A204.1 (cell line): ENCODE measurements around the gene UBXN2A.

Source experiments
- FAIRE-seq: peaks from 2 replicates; lab custom pipeline; 2012; peaks lifted over from hg19 to GRCh38; lab: Jason Lieb, UNC

The UBXN2A gene, protein sequence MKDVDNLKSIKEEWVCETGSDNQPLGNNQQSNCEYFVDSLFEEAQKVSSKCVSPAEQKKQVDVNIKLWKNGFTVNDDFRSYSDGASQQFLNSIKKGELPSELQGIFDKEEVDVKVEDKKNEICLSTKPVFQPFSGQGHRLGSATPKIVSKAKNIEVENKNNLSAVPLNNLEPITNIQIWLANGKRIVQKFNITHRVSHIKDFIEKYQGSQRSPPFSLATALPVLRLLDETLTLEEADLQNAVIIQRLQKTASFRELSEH

DNA sequence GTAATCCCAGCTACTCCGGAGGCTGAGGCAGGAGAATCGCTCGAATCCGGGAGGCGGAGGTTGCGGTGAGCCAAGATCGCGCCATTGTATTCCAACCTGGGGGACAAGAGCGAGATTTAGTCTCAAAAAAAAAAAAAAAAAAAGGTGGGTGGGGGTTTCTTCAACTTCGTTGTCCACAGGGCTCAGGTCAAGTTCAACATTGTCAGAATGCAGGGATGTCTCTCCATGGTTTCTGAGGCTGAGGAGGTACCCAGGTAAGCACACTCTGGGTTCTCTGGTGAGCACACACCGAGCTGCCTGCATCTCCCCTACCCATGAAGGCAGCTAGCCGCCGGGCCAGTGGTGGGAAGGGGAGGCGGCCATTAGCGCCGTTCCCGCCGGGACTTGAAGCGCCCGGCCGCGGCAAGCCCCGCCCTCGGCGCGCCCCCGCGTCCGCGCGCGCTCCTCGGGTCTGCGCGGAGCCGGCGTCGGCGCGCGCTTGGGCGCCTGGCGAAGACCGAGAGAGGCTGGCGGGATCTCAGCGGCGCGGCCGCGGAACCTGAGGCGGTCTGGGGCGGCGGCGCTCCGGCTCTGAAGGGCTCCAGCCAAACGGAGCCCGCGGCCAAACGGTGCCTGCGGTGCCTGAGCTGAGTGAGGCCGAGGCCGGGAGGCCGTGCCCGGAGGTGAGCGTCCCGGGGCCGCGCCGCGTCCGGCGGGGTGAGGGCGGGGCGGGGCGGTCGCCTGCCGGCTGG is at the start of gene UBXN2A:
Gene UBXN2A, plus strand, starts transcription at position 477 of the 731 bp plus-strand sequence. CDS start 17,852 bp downstream, outside the sequence.
- FAIRE-seq = no peak

DNA sequence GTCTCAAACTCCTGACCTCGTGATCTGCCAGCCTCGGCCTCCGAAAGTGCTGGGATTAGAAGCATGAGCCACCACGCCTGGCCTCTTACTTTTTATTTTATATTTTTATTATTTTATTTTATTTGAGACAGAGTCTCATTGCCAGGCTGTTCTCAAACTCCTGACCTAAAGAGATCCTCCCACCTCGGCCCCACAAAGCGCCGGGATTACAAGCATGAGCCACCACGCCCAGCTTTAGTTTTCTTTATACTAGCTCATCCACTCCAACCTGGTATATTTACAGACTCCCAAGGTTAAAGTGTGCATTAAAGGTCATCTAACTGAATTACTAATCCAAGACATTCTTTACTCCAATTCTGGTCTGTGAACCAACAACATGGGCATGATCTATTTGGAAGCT is 40.1 kb upstream of the UBXN2A start:
- no peak for FAIRE-seq

DNA sequence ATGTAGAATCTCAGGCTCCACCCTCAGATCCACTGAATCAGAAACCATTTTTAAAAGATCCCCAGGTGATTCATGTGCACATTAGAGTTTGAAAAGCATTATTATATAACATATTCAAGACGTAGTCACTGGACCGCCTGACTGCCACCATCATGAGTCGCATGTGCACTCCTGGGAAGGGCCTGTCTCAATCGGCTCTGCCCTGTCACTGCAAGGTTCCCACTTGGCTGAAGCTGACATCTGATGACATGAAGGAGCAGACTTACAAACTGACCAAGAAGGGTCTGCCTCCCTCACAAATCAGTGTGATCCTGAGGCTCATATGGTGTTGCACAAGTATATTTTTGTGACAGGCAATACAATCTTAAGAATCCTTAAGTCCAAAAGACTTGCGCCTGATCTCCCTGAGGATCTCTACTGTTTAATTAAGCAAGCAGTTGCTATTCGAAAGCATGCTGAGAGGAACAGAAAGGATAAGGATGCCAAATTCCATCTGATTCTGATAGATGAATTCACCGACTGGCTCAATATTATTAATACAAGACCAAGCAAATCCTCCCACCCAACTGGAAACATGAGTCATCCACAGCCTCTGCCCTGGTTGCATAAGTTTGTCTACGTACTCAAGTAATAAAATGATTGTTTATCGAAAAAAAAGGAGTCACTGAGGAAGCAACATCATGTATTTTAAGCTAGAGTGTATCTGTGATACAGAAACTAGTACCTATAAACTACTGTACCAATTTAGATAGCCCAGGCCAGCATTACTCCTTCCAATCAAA is 39.5 kb upstream of the UBXN2A start:
- no peak for FAIRE-seq

DNA sequence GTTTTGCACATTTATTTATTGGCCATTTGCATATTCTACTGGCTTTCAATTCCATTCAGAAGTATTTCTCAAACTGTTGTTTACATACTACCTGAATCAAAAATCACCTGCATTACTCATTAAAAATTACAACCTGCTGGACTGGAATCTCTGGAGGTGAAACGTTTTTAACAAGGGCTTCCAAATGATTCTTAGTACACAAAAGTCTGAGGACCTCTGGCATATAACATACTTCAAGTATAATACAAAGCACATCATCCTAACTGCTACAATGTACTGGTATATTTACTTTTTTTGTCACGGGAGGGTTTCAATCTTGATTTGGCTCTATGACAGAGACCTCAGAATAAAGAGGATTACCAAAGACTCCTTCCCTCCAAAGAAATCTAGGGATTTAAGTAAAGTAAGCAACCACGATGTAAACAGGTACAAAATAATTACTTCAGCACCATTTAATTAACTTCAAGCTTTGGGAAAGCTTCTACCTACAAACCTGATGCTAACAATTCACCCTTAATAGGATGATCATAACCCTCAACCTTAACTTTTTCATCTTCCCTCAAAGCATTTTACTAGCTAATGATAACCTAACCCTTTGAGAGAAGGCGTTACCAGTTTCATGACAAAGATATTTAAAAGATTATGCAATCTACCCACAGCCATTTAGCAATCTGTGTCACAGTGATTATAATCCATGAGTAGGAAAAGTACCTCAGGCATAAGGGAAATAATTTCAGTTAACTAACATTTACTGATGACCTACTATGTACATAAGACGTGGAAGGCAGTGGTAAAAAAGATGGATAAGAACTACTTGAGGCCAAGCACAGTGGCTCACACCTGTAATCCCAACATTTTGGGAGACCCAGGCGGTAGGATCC is 38.1 kb upstream of the UBXN2A start:
- no peak for FAIRE-seq

DNA sequence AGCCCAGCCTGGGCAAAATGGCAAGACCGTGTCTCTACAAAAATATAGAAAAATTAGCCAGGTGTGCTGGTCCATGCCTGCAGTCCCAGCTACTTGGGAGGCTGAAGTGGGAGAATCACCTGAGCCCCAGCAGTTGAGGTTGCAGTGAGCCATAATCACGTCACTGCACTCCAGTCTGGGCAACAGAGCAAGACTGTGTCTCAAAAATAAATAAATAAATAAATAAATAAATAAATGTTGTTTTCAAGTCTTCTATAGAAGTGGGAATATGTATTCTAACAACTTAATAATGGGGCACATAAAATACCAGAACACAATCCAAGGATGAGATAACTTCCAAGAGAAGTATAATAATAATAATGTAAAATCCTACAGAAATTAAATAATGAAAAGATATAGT is 37.2 kb upstream of the UBXN2A start:
- no peak for FAIRE-seq

DNA sequence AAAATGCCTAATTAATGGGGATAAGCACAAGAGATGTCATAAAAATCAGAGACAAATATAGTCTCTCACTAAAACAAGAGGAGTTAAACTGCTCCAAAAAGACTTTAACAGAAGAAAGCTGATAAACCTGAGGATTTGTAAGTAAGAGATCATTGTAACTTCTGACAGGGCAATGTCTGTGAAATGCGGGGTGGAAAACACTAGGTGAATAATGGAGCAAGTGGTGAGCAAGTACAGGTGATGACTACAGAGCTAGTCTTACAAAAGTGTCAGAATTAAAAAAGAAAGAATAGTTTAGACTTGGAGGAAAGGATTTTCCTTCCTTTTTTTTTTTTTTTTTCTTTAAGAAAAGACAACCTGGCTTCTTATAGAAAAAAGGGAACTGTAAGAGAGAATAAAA is 36.0 kb upstream of the UBXN2A start:
- FAIRE-seq = no peak

DNA sequence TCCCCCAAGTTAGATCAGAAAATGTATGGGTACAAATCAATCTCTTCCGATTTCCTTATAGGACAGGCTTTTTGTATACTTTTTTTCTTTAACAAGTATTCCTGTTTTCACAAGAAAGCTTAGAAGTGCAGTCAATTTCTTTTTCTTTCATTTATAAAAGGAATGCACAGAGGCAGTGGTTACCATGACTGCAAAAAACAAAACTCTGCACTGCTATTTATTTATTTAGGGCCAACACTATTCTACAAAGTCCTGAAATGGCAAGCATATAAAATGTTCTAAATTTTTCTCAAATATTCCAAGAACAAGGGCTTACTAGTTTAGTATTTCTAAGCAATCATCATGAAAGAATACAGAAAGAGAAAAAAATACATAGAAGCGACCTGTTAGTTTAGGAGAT is 35.6 kb upstream of the UBXN2A start:
- FAIRE-seq = no peak

DNA sequence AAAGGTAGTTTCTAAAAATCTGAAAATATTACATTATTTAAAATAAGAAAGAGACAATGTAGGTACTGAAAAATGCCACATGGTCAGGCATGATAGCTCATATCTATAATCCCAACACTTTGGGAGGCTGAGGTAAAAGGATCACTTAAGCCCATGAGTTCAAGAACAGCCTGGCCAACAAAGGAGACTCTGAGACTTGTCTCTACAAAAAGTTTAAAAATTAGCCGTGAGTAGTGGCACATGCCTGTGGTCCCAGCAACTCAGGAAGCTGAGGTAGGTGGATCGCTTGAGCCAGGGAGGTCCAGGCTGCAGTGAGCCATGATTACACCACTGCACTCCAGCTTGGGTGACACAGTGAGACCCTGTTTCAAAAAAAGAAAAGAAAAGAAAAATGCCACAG is 35.1 kb upstream of the UBXN2A start:
- no peak for FAIRE-seq

DNA sequence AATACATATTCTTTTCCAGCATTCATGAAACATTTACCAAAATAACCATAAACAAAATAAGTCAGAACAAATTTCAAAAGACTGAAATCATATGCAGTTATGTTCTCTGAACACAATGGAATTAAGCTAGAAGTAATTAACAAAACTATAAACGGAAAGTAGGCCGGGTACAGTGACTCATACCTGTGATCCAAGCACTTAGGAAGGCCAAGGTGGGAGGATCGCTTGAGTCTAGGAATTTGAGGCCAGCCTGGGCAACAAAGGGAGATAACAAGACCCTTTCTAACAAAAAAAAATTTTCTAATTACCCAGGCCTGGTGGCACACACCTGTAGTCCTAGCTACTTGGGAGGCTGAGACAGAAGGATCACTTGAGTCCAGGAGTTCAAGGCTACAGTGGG is 28.2 kb upstream of the UBXN2A start:
- FAIRE-seq = no peak

DNA sequence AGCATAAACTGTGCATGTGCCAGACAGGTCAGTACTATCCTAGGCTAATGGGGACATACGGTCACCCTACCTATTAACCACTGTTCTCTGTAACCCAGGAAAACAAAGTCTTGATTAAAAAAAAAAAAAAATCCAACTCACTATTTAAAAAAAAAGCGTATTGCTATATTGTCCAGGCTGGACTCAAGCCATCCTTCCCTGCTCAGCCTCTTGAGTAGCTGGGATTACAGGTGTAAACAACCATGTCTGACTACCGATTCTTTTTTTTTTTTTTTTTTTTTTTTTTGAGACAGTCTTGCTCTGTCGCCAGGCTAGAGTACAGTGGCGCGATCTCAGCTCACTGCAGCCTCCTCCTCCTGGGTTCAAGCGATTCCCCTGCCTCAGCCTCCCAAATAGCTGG is 24.9 kb upstream of the UBXN2A start:
- no peak for FAIRE-seq

DNA sequence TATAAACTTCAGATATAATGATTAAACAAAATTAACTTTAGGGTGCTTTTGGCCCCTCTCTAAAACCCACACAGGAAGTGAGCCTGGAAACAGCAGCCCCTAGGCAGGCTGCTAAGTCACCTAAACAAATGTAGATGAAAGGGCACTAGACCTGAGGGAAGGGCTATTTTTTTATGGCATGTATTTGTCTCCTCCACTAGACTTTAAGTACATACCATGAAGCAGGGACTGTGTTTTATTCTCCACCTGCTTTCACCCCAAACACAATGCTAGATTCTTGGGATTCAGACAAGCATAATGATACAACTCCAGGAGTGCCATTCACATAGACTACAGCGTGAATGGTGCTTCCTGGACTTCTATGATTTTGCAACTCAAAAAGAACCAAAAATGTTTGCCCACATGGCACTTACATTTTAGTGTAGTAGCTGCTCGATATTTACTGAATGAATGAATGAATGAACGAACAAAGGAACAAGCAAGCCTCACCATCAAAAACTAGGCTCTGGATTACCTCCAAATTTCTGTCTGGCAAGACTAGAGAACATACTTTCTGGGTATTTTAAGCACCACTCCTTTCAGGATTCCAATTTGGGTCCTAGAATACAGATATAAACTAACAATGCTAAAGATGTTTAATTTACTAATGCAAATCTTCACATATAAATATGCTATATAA is 23.4 kb upstream of the UBXN2A start:
- FAIRE-seq = no peak

DNA sequence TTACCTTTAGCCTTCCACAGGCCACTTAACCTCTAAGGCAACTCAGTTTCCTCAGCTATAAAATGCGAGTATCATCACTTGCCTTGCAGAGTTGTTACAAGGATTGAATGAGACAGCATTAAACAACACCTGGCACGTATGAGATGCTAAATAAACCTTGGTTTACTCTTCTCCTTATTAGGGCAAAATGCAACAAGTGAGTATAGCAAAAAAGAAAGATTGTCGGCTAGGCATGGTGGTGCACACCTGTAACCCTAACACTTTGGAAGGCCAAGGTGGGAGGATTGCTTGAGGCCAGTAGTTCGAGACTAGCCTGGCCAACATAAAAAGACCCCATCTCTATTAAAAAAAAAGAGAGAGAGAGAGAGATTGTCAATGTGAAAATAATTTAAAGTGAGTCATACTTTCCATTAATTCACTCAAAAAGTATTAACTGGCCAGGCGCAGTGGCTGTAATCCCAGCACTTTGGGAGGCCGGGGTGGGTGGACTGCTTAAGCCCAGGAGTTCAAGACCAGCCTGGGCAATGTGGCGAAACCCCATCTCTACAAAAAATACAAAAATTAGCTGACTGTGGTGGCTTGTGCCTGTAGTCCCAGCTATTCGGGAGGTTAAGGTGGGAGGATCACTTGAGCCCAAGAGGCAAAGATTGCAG is 21.3 kb upstream of the UBXN2A start:
- no peak for FAIRE-seq

DNA sequence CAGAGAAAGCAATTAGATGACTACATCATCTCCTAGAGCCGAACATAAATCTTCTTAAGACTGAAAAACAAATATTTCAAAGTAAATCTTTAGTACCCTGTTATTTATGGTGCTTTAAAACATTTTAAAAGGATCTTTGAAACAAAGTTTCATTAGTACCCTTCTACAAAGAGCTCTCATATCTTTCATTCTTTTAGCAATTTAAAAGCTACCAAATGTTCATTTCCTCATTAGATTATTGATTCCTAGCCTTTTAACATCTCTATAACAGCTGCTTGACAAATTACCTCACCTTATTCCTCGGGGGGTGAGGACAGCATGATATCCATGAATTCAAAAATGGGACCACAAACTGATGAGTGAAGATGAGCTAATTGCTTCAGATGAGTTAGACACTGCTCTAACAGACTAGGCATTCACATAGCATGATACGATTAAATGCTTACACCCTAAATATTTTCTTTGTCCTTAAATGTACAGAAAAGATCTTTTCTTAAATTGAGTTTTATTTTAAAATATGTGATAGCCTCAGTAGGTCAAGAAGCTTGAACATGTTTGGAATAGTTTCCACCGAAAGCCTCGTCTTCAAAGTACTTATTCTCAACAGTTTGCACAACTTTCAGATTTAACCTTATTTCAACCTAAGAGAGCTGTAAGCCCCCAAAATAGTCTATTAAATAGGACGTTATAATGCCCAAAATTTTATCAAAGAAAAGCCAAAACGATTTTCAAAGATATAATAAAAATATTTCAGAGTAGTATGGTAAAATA is 15.5 kb upstream of the UBXN2A start:
- FAIRE-seq = no peak

DNA sequence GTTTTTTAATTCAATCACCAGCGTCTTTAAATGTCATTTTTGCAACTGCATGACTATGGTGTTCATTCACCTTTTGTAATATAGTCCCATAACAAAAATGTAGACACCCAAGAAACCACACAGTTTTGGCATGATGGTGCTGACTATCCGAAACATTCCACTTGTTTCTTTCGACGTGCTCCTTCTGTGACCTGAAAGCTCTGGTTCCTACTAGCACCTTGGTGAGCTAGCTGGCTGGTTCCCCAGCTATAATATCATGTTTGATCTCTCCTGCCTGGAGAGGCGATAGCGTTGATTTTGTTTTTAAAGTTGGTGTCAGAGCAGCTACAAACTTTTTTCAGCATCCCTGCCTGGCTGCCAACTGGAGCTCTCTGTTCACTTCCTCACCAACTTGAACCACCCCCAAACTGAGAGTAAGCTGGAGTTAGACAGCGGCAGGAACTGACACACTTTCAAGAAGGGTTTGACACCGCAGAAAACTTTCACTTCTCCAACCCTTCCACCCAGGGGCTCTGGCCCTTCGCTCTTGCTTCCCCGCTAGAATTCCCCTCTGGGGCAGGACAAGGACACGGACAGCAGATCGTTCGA is 14.5 kb upstream of the UBXN2A start:
- no peak for FAIRE-seq

DNA sequence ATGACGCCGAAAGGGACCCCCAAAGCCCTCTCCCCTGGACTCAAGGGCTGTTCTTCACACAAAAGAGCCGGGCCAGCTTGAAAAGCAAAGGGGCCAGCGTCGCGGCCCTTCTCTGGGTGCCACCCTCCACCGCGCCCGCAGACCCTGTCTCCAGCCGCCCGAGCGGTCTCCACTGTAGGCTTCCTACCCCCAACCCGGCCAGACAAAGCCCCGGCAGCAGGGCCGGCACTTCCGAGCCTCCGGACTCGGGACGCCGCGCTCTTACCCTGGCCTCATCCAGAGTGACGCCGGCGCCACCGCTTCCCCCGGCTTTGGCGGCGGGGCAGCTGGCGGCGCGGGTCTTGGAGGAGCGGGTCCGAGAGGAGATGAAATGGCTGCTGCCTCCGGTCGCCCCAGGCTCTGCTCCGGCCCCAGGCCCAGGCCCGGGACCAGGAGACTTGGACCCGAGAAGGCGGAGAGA is 13.9 kb upstream of the UBXN2A start:
- no peak for FAIRE-seq

DNA sequence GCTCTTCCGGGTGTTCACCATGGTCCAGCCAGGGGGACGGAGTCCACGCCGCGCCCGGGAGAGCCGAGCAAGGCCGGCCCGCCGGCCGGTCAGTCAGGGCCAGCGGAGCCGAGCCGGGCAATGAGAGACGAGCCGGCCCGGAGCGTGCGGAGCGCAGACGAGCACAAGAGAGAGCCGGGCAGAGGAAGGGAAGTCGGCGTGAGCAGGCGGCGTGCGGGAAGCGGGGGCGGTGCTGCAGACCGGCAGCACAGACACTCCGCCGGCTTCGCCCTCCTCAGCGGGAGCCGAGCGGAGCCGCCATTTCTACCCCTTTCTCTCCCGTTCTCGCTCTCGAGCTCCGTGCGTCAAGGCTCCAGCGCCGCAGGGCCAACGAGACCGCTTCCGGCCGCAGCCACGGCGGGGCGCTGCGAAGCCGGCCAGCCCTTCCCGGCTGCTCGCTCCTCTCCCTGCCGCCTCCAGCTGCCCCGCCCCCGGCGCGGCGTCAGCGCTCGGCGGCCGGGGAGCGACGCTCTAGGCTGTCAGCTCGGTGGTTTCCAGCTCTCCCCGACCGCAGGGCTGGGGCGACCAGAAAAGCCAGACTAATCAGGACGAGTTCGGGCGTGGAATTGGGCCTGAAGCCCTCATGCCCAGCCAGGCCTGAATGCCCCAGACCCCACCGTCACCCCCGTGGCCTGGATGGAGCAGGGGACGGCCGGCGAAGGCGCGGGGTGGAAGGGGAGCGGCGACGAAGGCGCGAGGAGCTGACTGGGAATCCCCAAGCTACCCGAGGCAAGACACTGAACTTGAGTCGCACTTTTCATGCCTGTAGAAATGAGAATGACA is 13.3 kb upstream of the UBXN2A start, which contains the start of gene ATAD2B:
Gene ATAD2B, minus strand, starts transcription at position 374 of the 822 bp plus-strand sequence. Its CDS starts 353 bp downstream, at position 21.
- FAIRE-seq = no peak

DNA sequence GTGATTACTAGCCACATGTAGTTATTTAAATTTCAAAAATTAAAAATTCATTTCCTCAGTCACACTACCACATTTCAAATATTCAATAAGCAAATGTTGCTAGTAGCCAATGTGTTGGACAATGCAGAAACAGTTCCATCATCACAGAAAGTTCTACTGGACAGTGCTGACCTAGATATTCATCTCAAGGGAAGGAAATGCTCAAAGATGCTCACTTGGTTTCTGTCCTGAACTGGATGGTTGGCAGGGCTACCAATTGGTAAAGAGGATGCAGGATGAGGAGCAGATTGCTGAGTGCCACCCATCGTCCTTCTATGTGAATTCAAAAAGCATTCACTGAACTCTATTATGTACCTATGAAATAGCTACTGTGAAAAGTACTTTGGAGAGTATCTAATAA is 6.0 kb upstream of the UBXN2A start:
- no peak for FAIRE-seq

DNA sequence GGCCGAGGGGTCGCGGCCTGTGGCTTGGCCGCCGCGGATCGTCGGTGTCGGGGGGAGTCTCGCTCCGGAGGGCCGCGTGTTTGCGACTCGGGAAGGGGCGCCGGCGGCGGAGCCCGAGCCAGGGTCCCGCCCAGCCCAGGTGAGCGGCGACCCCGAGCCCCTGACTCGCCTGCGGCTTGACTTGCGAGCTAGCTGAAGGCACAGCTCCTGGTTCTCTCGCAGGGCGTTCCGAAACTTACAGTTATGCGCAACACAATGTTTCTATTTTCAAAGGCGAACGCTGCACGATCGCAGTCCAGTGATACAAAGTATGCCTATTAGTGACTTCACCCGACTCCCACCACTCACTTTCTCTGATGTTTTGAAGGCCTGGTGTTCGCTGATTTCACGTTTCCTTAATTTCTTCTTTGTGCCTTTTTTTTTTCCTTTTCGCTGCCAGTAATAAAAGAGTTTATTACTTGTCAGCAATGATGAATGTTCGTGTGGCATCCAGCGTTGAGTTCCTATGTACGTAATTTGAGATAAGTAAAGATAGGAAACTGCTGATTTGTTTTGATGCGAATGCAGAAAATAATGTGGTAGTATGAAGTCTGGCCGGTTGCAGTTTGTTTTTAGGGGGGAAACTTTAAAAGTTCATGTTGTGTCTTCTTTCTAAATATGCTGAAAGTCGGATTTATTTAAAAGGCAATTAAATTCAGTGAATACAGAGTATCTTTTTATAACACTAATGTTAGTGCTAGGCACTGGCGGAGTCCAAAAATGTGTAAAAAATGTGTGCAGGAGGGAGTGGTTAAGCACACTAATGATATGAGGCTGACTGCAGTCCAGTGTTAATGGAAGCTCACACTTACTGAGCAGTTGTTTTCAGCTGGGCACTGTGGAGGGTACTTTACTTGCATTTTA is 706 bp downstream of the UBXN2A start:
- FAIRE-seq = no peak
